Transverse colon (tissue), 4 donors: Measurements from ENCODE around the gene VAPB. TPM values are rescaled to one million over a fixed set of nuclear protein-coding genes. Genes with fewer than 3 reads are reported as not detected.

Experiments used
- DNase-seq: peaks from one replicate; pipeline ENCODE4 v3.0.0-alpha.2; 2019
- H3K27ac ChIP-seq, 4 donors: fragments of 200-600 bp; sonication (generic); 2 replicates each; pipeline ENCODE4 v1.5.1; 2016 to 2018; ENCODE audit warnings: inconsistent platforms in 4 of 4
- H3K27me3 ChIP-seq: fragments of 200-600 bp; sonication (generic); 2 replicates; pipeline ENCODE4 v1.5.1; 2017; ENCODE audit warnings: inconsistent platforms
- H3K36me3 ChIP-seq, 4 donors: fragments of 200-600 bp; sonication (generic); 2 replicates each; pipeline ENCODE4 v1.5.1; 2017 to 2019; ENCODE audit warnings: inconsistent platforms in 4 of 4
- H3K4me1 ChIP-seq, 4 donors: fragments of 200-600 bp; sonication (generic); 2 replicates each; pipeline ENCODE4 v1.5.1; 2017 to 2020; ENCODE audit warnings: inconsistent platforms in 4 of 4
- H3K4me3 ChIP-seq, 4 donors: fragments of 200-600 bp; sonication (generic); 1 replicate in 1 of 4; 2 replicates in 3 of 4; pipeline versions ENCODE4 v1.5.1 to v1.6.1; 2017 to 2019; ENCODE audit warnings: inconsistent platforms in 4 of 4
- H3K9me3 ChIP-seq, 2 donors: fragments of 200-600 bp; sonication (generic); 2 replicates each; pipeline ENCODE4 v1.5.1; 2017 to 2019; ENCODE audit warnings: inconsistent platforms in 2 of 2
- CTCF ChIP-seq, 5 experiments: fragments of 200-600 bp in 3 of 5; fragments of 450-650 bp in 2 of 5; sonication (generic) in 3 of 5; IDR thresholded peaks; 1 replicate in 2 of 5; 2 replicates in 3 of 5; pipeline ENCODE4 v1.5.1; 2016 to 2017; ENCODE audit warnings: antibody characterized with exemption in 5 of 5, inconsistent platforms in 3 of 5, mild to moderate bottlenecking in 2 of 5, moderate library complexity in 1 of 5
- EP300 ChIP-seq: sonication (generic); formaldehyde crosslinking; IDR thresholded peaks from one replicate; pipeline ENCODE4 v1.6.1; 2017; ENCODE audit warnings: antibody characterized with exemption, low read depth
- POLR2A ChIP-seq: fragments of 450-650 bp; IDR thresholded peaks from one replicate; pipeline ENCODE4 v1.6.1; 2016; ENCODE audit warnings: antibody characterized with exemption, mild to moderate bottlenecking, moderate library complexity
- POLR2AphosphoS5 ChIP-seq, 3 donors: sonication (generic); formaldehyde crosslinking; IDR thresholded peaks; one replicate each; pipeline ENCODE4 v1.6.1; 2016; ENCODE audit warnings: antibody characterized with exemption in 3 of 3
- WGBS, 2 donors: methylation state at CpG; one replicate each; pipeline ENCODE4 v1.1.5; 2018; ENCODE audit warnings: low coverage in 1 of 2; 5-methylcytosine and 5-hydroxymethylcytosine counted together
- in situ Hi-C, 4 donors: fragments of 200-750 bp; cut with MboI; loops; one replicate each; pipeline versions ENCODE4 v1.15.0 to v1.15.1; 2017; ENCODE audit warnings: low sequenced_read_pairs in 3 of 4, low pct_ligation_motif_present in 1 of 4, low pct_unique_long_range_greater_than_20kb in 1 of 4
- intact Hi-C: fragments of 100-400 bp; cut with DNase I; formaldehyde crosslinking; loops from one replicate; pipeline ENCODE4 v1.15.1; 2023; ENCODE audit warnings: low total_unique reads
- total RNA-seq, 4 donors: library from RNA; depleted of rRNA; stranded (reverse); fragments of >200 nt; gene quantifications; one replicate each; pipeline ENCODE4 v1.1.0, GENCODE V29; 2016

Gene VAPB
- total RNA-seq, 4 donors from 2014 or later: 11.6 to 44.8 (median 28.0) TPM

DNA sequence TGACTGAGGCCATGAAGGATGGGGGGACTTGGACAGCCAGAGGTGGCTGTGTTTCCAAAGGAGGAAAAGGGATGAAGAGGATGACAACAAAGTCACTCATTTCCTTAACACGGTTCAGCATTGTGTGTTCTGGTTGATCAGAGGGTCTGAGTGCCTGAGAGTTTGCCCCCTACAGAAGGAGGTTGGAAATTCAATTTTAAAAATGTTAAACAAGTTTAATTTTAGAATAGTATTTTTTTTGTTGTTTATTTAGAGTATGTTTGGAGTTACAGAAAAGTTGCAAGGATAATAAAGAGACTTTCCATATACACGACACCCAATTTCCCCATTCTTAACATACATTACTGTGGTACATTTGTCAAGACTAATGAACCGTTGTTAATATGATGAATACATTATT is 10.3 kb upstream of the VAPB start:
- DNase-seq: no peak
- Histone ChIP-seq H3K27me3 (no peaks in the 10 kb centered on the region), H3K27ac (no peak overlapping the region), H3K4me3 (no peak overlapping the region), H3K9me3 (no peaks in the 10 kb centered on the region), H3K4me1 (no peaks in the 10 kb centered on the region), H3K36me3 (no peaks in the 10 kb centered on the region)
- in situ Hi-C loops: no loop called here
- intact Hi-C loops: no loop called here
- 71 to 72% methylated on average over 3 of the region's 3 CpGs for WGBS, 2 donors
- TF ChIP-seq POLR2A (no peak), EP300 (no peak), POLR2AphosphoS5 (IDR thresholded peaks at IDR 0.05) (no peak), CTCF (IDR thresholded peaks at IDR 0.05) (no peak)

- Histone ChIP-seq H3K9me3 (no peaks in the 10 kb centered on the region), H3K36me3 (no peaks in the 10 kb centered on the region), H3K4me3 (no peak overlapping the region), H3K4me1 (no peaks in the 10 kb centered on the region), H3K27ac (no peak overlapping the region), H3K27me3 (no peaks in the 10 kb centered on the region)
- no peak for DNase-seq
- TF ChIP-seq EP300 (no peak), CTCF (IDR thresholded peaks at IDR 0.05) (no peak), POLR2A (no peak), POLR2AphosphoS5 (IDR thresholded peaks at IDR 0.05) (no peak)
- in situ Hi-C loops (no loop called here), intact Hi-C loops (no loop called here)
- 90 to 100% methylated on average over 1 to 7 of the region's 7 CpGs for WGBS, 2 donors
Measured at GRCh38 chr20:58381627-58382026, 7.4 kb upstream of the VAPB start.

DNA sequence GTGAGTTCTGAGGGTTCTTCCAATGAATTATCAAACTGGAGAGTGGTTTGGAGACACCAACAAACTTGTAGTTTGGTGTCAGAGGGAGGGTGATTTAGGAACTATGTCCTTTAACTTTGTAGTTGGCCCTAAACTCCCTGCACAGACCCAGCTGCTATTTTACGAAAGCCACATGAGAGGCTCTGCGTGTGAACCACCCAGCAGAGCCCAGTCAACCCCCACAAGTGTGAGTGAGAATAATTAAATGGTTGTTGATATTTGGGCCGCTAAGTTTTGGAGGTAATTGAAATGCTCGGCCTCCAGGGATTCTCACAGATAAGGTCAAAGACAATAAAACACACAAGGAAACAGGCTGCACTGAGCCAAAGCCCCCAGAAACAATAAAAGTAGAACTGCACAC is 6.9 kb upstream of the VAPB start:
- intact Hi-C loops: no loop called here
- Histone ChIP-seq H3K36me3 (no peaks in the 10 kb centered on the region), H3K4me1 (no peaks in the 10 kb centered on the region), H3K9me3 (no peaks in the 10 kb centered on the region), H3K4me3 (no peak overlapping the region), H3K27ac (no peak overlapping the region), H3K27me3 (no peaks in the 10 kb centered on the region)
- no peak for DNase-seq
- WGBS, 2 donors: 51 to 76% methylated on average over 2 to 4 of the region's 4 CpGs
- in situ Hi-C loops: no loop called here
- TF ChIP-seq EP300 (no peak), POLR2A (no peak), POLR2AphosphoS5 (IDR thresholded peaks at IDR 0.05) (no peak), CTCF (IDR thresholded peaks at IDR 0.05) (no peak)

DNA sequence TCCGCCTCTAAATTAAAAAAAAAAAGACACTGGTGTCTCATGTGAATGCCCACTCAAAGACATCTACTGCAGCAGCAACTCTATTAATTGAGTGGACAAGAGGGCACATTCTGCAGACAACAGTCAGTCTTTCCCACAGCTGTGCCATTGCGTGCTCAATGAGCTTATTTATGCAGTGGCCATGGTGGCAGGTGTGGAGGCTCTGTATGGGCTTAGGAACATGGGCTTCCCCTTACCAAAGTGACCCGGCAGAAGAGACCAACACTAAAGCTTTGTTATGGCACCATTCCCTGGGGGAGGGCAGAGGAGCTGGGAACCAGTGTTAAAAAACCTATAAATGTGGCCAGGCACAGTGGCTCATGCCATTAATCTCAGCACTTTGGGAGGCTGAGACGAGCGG is 4.2 kb upstream of the VAPB start:
- DNase-seq: no peak
- H3K27me3 ChIP-seq: no peaks in the 10 kb centered on the region
- TF ChIP-seq POLR2A (no peak), CTCF (IDR thresholded peaks at IDR 0.05) (no peak)
- H3K36me3 ChIP-seq: no peaks in the 10 kb centered on the region
- H3K27ac ChIP-seq: no peak overlapping the region
- in situ Hi-C loops: no loop called here
- intact Hi-C loops: no loop called here
- WGBS, 2 donors: 86 to 89% methylated on average over 2 to 5 of the region's 5 CpGs
- H3K4me1 ChIP-seq: peaks cover 0 to 3% (median 1%) of the 10 kb centered on the region in 4 donors
- H3K4me3 ChIP-seq: no peak overlapping the region
- no peaks in the 10 kb centered on the region for H3K9me3 ChIP-seq
